H9 (cell line): Measurements from ENCODE around the gene NFE2L2. TPM values are rescaled to one million over a fixed set of nuclear protein-coding genes. Genes with fewer than 3 reads are reported as not detected.
"Not testable (repeated sequence)": the region's sequence is repeated elsewhere in the genome, so short reads cannot be mapped to it uniquely, and the experiment has no call there.

Experiments used
- DNase-seq: peaks from one replicate; pipeline ENCODE4 v3.0.0-alpha.2; 2017
- H2AFZ ChIP-seq: one replicate; pipeline ENCODE4 v1.6.1; 2013; ENCODE audit warnings: mild to moderate bottlenecking, low read length, control low read depth, moderate library complexity
- H2AK5ac ChIP-seq: 2 replicates; pipeline ENCODE4 v1.6.1; 2013; ENCODE audit warnings: low read length, control low read depth, mixed read lengths; ENCODE audit not compliant: insufficient read length
- H2BK120ac ChIP-seq: one replicate; pipeline ENCODE4 v1.6.1; 2013; ENCODE audit warnings: low read depth, mild to moderate bottlenecking, low read length, control low read depth, inconsistent platforms; ENCODE audit not compliant: poor library complexity, severe bottlenecking
- H2BK12ac ChIP-seq: 2 replicates; pipeline ENCODE4 v1.6.1; 2013; ENCODE audit warnings: low read length, control low read depth, mixed read lengths, low read depth; ENCODE audit not compliant: insufficient read length
- H2BK15ac ChIP-seq: 2 replicates; pipeline ENCODE4 v1.6.1; 2013; ENCODE audit warnings: low read depth, low read length, control low read depth
- H2BK20ac ChIP-seq: one replicate; pipeline ENCODE4 v1.6.1; 2013; ENCODE audit warnings: low read depth, mild to moderate bottlenecking, low read length, control low read depth, inconsistent platforms; ENCODE audit not compliant: poor library complexity, severe bottlenecking
- H2BK5ac ChIP-seq: 2 replicates; pipeline ENCODE4 v1.6.1; 2013; ENCODE audit warnings: low read length, control low read depth, mixed read lengths; ENCODE audit not compliant: insufficient read length
- H3K14ac ChIP-seq: 2 replicates; pipeline ENCODE4 v1.6.1; 2013; ENCODE audit warnings: low read length, control low read depth; ENCODE audit not compliant: insufficient read depth
- H3K18ac ChIP-seq: 2 replicates; pipeline ENCODE4 v1.6.1; 2013; ENCODE audit warnings: low read depth, mild to moderate bottlenecking, mixed read lengths, low read length, control low read depth; ENCODE audit not compliant: insufficient read length
- H3K23ac ChIP-seq: 2 replicates; pipeline ENCODE4 v1.6.1; 2013; ENCODE audit warnings: low read length, control low read depth, mixed read lengths, low read depth; ENCODE audit not compliant: insufficient read length
- H3K23me2 ChIP-seq: 2 replicates; pipeline ENCODE4 v1.6.1; 2013; ENCODE audit warnings: low read depth, mild to moderate bottlenecking, mixed read lengths, low read length, control low read depth; ENCODE audit not compliant: insufficient read length, poor library complexity, severe bottlenecking
- H3K27ac ChIP-seq: 2 replicates; pipeline ENCODE4 v1.5.1; 2013; ENCODE audit warnings: low read length, control low read depth, mixed read lengths, low read depth; ENCODE audit not compliant: insufficient read length
- H3K27me3 ChIP-seq: 2 replicates; pipeline ENCODE4 v1.6.1; 2013; ENCODE audit warnings: low read length, control low read depth, inconsistent platforms; ENCODE audit not compliant: insufficient read depth
- H3K4ac ChIP-seq: 2 replicates; pipeline ENCODE4 v1.6.1; 2013; ENCODE audit warnings: low read depth, mild to moderate bottlenecking, control low read depth, inconsistent platforms, low read length, moderate library complexity
- H3K4me1 ChIP-seq: 2 replicates; pipeline ENCODE4 v1.6.1; 2013; ENCODE audit warnings: low read length, control low read depth, inconsistent platforms; ENCODE audit not compliant: insufficient read depth
- H3K4me2 ChIP-seq: 2 replicates; pipeline ENCODE4 v1.6.1; 2013; ENCODE audit warnings: low read length, control low read depth, mixed read lengths; ENCODE audit not compliant: insufficient read length, insufficient read depth
- H3K56ac ChIP-seq: 2 replicates; pipeline ENCODE4 v1.6.1; 2013; ENCODE audit warnings: low read depth, mild to moderate bottlenecking, mixed read lengths, low read length, control low read depth; ENCODE audit not compliant: insufficient read length
- H3K79me1 ChIP-seq: 2 replicates; pipeline ENCODE4 v1.6.1; 2013; ENCODE audit warnings: low read depth, mild to moderate bottlenecking, moderate library complexity, low read length, control low read depth, inconsistent platforms; ENCODE audit not compliant: insufficient read depth, poor library complexity, severe bottlenecking
- H3K79me2 ChIP-seq: 2 replicates; pipeline ENCODE4 v1.6.1; 2013; ENCODE audit warnings: low read length, control low read depth, inconsistent platforms; ENCODE audit not compliant: insufficient read depth
- H3K9ac ChIP-seq: 2 replicates; pipeline ENCODE4 v1.6.1; 2013; ENCODE audit warnings: low read length, control low read depth, mixed read lengths; ENCODE audit not compliant: insufficient read length; ENCODE audit errors: extremely low read depth
- H3K9me3 ChIP-seq: one replicate; pipeline ENCODE4 v1.6.1; 2013; ENCODE audit warnings: low read depth, low read length, inconsistent platforms; ENCODE audit not compliant: control insufficient read depth
- H3T11ph ChIP-seq: one replicate; pipeline ENCODE4 v1.6.1; 2013; ENCODE audit warnings: mild to moderate bottlenecking, low read length, control low read depth, inconsistent platforms
- H4K20me1 ChIP-seq: one replicate; pipeline ENCODE4 v1.6.1; 2013; ENCODE audit not compliant: control insufficient read depth, insufficient read length, insufficient read depth
- H4K5ac ChIP-seq: 2 replicates; pipeline ENCODE4 v1.6.1; 2013; ENCODE audit warnings: low read depth, mild to moderate bottlenecking, mixed read lengths, low read length, control low read depth; ENCODE audit not compliant: insufficient read length
- H4K8ac ChIP-seq: replicated peaks from 2 replicates; pipeline ENCODE4 v1.6.1; 2013; ENCODE audit warnings: low read length, control low read depth, mixed read lengths, low read depth; ENCODE audit not compliant: insufficient read length
- H4K91ac ChIP-seq: 2 replicates; pipeline ENCODE4 v1.6.1; 2013; ENCODE audit warnings: low read depth, mild to moderate bottlenecking, moderate library complexity, mixed read lengths, low read length, control low read depth; ENCODE audit not compliant: insufficient read length
- H3K27ac Mint-ChIP-seq, 3 experiments: 2 replicates in 2 of 3; 3 replicates in 1 of 3; pipeline ENCODE4 v1.8.0; 2020 to 2021; ENCODE audit warnings: mixed read lengths in 3 of 3, mild to moderate bottlenecking in 1 of 3, moderate library complexity in 1 of 3
- H3K27me3 Mint-ChIP-seq: 2 replicates; pipeline ENCODE4 v1.8.0; 2021; ENCODE audit warnings: low read depth, mild to moderate bottlenecking, moderate library complexity, mixed read lengths
- H3K36me3 Mint-ChIP-seq, 3 experiments: 2 replicates in 2 of 3; 3 replicates in 1 of 3; pipeline ENCODE4 v1.8.0; 2020 to 2021; ENCODE audit warnings: low read depth in 3 of 3, mixed read lengths in 3 of 3; ENCODE audit not compliant: insufficient read depth in 1 of 3
- H3K4me1 Mint-ChIP-seq, 2 experiments: 2 replicates each; pipeline ENCODE4 v1.8.0; 2020; ENCODE audit warnings: mixed read lengths in 2 of 2
- H3K4me3 Mint-ChIP-seq, 2 experiments: 2 replicates in 1 of 2; 3 replicates in 1 of 2; pipeline ENCODE4 v1.8.0; 2020 to 2021; ENCODE audit warnings: mild to moderate bottlenecking in 2 of 2, mixed read lengths in 2 of 2, moderate library complexity in 1 of 2
- H3K9me3 Mint-ChIP-seq, 2 experiments: 2 replicates in 1 of 2; 3 replicates in 1 of 2; pipeline ENCODE4 v1.8.0; 2020; ENCODE audit warnings: mild to moderate bottlenecking in 2 of 2, mixed read lengths in 2 of 2, moderate library complexity in 1 of 2
- WGBS: extraction: QIAGEN DNeasy Blood & Tissue Kit; methylation state at CpG from one replicate; pipeline ENCODE4 v1.1.7; 2013; ENCODE audit warnings: missing lambda C conversion rate, low lambda C conversion rate, mixed read lengths; ENCODE audit not compliant: insufficient read length; ENCODE audit errors: extremely low coverage; 5-methylcytosine and 5-hydroxymethylcytosine counted together
- total RNA-seq: library from RNA; stranded (reverse); gene quantifications from 2 replicates; pipeline ENCODE4 v1.2.1, GENCODE V29; 2021
- TF ChIP-seq, protein P1 (sequence below): fragments of 200-600 bp; sonication (generic); conservative IDR thresholded peaks from 3 replicates; pipeline ENCODE4 v1.8.0; 2021; ENCODE audit warnings: antibody characterized with exemption, mild to moderate bottlenecking

Gene NFE2L2
- total RNA-seq, 1 experiment from 2014 or later, result 42.5 TPM

DNA sequence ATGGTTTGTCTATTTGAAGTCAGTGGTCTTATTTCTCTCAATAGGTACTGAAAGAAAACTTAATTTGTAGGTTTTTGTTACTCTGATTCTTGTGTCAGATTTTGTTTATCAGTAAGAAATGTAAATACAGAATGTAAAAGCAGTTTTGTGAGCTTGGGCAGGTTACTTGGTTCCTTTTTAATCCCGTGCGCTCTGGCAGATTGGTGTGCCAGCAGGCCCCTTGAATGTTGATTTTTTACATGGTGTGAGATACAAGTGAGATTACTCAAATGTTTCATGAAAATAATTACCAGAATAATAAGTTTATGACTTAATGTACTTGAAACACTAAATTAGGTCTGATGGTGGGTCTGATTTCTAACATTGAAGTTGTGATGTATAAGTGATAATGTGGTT lies 38.6 kb downstream of the NFE2L2 start:
- Histone ChIP-seq H3K4me1 (no peaks in the 10 kb centered on the region), H3K18ac (no peak overlapping the region)
- no peaks in the 10 kb centered on the region for H3K27me3 Mint-ChIP-seq

DNA sequence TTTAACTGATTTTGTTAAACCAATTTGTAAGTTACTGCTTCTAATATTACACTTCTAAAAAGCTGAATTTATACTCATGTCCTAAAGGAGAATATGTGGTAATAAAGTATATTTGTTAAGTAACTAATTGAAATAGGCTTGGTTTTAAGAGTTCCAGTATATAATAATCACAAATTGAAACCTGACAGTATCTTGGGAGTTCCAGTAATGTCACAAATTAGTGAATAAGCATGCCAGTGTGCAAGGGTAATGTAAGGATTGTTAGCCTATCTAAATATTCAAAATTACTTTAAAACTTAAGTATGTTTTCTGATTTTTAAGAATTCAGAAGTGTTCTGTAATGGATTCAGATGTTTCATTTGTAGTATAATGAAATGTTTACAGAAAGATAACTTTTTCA lies 41.1 kb downstream of the NFE2L2 start:
- not testable (repeated sequence) for H3K9me3 ChIP-seq, H4K8ac ChIP-seq, H2BK20ac ChIP-seq, H3K4me3 Mint-ChIP-seq, H3K4me2 ChIP-seq, H3K79me1 ChIP-seq, H3K27me3 ChIP-seq, H3K79me2 ChIP-seq, H3K23ac ChIP-seq, H3T11ph ChIP-seq, H2BK12ac ChIP-seq, H3K23me2 ChIP-seq, H2BK5ac ChIP-seq, H3K27ac Mint-ChIP-seq, H2AFZ ChIP-seq, H3K56ac ChIP-seq, H3K4ac ChIP-seq, H2BK15ac ChIP-seq, H3K9me3 Mint-ChIP-seq, H2BK120ac ChIP-seq, H3K4me1 ChIP-seq, H3K27ac ChIP-seq, H3K18ac ChIP-seq, H3K9ac ChIP-seq, H4K5ac ChIP-seq, H4K91ac ChIP-seq, DNase-seq, H2AK5ac ChIP-seq, H3K27me3 Mint-ChIP-seq, H4K20me1 ChIP-seq, H3K14ac ChIP-seq
- H3K4me1 Mint-ChIP-seq, result peaks cover 15 to 18% of the 10 kb centered on the region in 2 experiments
- peaks cover 28 to 44% (median 39%) of the 10 kb centered on the region in 3 experiments for H3K36me3 Mint-ChIP-seq

More for the DNA sequence above, 38.6 kb downstream of the NFE2L2 start:
- Histone ChIP-seq H2AK5ac (no peak overlapping the region), H3K79me1 (no peaks in the 10 kb centered on the region), H3T11ph (no peak overlapping the region), H4K5ac (no peak overlapping the region), H3K27me3 (no peaks in the 10 kb centered on the region; the same call in 1 of the 2 replicates), H3K9ac (no peak overlapping the region), H3K4me2 (no peak overlapping the region), H2BK12ac (no peak overlapping the region), H3K23ac (no peak overlapping the region), H3K79me2 (no peaks in the 10 kb centered on the region), H2AFZ (no peak overlapping the region), H3K14ac (no peak overlapping the region), H3K56ac (no peak overlapping the region), H3K4ac (no peak overlapping the region), H2BK20ac (no peak overlapping the region), H3K23me2 (no peaks in the 10 kb centered on the region), H2BK15ac (no peak overlapping the region), H3K27ac (no peak overlapping the region), H4K91ac (no peak overlapping the region), H2BK5ac (no peak overlapping the region), H4K20me1 (no peaks in the 10 kb centered on the region), H2BK120ac (no peak overlapping the region), H4K8ac (no peak overlapping the region), H3K9me3 (no peaks in the 10 kb centered on the region)
- TF ChIP-seq, protein P1, sequence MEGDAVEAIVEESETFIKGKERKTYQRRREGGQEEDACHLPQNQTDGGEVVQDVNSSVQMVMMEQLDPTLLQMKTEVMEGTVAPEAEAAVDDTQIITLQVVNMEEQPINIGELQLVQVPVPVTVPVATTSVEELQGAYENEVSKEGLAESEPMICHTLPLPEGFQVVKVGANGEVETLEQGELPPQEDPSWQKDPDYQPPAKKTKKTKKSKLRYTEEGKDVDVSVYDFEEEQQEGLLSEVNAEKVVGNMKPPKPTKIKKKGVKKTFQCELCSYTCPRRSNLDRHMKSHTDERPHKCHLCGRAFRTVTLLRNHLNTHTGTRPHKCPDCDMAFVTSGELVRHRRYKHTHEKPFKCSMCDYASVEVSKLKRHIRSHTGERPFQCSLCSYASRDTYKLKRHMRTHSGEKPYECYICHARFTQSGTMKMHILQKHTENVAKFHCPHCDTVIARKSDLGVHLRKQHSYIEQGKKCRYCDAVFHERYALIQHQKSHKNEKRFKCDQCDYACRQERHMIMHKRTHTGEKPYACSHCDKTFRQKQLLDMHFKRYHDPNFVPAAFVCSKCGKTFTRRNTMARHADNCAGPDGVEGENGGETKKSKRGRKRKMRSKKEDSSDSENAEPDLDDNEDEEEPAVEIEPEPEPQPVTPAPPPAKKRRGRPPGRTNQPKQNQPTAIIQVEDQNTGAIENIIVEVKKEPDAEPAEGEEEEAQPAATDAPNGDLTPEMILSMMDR, result no peak
- DNase-seq, result no peak
- WGBS, result no CpG with 5 or more reads among the region's 2 CpGs
- Mint-ChIP-seq H3K9me3 (no peaks in the 10 kb centered on the region), H3K4me1 (peaks cover 8 to 14% of the 10 kb centered on the region in 2 experiments), H3K4me3 (no peak overlapping the region), H3K27ac (peak overlapping the region in 1 of 3 experiments; percentile 88; a peak in 2 of 7 replicates), H3K36me3 (peaks cover 17 to 31% (median 22%) of the 10 kb centered on the region in 3 experiments)
